ENCODE results near the gene CCDC92. TPM values are rescaled to one million over a fixed set of nuclear protein-coding genes. Genes with fewer than 3 reads are reported as not detected.

The CCDC92 gene
- polyA plus RNA-seq, 4 donors = 48.4 to 50.2 (median 49.3) TPM

DNA sequence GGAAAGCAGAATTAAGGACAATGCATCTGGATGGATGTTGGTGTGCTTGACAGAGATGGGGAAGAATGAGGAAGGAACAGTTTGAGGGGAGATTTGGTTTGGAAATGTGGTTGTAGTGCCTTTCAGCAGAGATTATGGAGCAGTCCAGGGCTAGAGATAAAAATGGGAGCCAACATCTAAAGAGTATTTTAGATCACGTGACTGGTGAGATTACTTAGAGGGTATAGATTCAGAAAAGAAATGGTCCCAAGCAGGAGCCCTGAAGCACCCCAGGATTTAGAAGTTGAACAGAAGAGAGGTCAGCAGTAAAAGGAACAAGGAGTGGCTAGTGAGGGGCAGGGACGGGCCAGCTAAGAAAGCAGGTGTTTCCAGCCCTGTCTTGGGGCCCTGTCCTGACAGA, 30.0 kb upstream of the CCDC92 start:
- DNase-seq (ENCODE audit: low read depth in 4 of 4, low spot score in 3 of 4) = no peak

DNA sequence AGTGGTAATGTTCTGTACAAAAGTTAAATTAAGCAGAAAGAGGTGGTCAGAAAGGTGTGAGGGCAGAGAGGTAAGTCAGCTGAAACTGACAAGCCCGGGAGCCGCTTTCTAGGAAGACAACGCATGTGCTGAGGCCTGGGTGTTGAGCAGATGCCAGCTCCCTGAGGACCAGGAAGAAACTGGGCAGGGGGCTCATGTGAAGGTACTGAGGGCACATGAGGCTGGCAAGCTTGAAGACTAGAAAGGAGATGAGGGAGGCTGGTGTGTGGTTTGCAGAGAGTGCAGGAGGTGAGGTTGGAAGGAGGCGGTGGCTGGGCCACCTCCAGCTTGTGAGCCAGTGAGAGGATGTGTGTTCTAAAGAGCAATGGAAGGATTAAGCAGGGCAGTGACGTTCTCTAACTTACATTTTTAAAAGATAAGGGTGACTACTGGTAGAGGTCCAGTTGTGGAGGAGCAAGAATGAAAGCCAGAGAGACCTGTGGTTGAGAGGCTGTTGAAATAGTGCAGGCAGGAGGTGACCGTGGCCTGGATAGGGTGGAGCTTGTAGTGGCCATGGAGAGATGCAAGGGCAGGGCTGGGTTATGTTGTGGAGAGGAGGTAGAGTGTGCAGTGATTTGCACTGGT, 29.5 kb upstream of the CCDC92 start:
- DNase-seq (ENCODE audit: low read depth in 4 of 4, low spot score in 3 of 4) = no peak

DNA sequence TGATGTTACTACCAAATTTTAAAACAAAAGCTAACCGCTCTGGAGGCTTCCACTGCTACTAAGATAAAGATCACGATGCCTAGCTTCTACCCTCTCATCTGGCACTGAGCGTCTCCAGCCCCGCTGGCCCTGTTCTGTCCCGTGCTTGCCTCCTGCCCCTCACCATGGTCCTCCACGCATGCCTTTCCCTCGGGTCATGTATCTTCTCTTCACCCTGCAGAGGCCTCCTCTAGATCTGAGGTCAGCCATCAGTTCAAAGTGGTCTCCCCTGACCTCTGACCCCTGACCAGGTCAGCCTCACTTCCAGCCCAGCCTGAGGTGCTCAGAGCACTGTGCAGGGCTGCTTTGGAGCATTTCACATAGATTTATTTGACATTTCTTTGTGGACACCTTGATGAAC, 28.7 kb upstream of the CCDC92 start:
- DNase-seq (ENCODE audit: low read depth in 4 of 4, low spot score in 3 of 4) = no peak

DNA sequence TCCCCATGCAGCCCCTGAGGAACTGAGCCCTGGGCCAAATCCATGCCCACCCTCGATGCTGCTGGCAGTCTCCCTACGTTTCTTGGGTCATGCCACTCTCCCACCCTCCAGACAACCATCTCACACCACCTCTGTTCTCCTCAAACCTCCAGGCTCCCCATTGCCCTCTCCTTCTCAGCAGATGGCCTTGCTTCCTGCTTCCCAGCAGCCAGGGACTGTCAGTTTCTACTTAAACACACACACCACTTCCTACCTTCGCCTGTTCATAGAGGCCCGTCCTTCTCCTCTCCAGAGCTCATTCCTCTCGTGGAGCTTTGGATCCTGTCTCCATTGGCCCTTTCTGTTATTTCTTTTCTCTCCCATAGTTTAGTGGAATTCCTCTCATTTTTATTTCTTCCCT, 27.5 kb upstream of the CCDC92 start:
- no peak for DNase-seq (ENCODE audit: low read depth in 4 of 4, low spot score in 3 of 4)

DNA sequence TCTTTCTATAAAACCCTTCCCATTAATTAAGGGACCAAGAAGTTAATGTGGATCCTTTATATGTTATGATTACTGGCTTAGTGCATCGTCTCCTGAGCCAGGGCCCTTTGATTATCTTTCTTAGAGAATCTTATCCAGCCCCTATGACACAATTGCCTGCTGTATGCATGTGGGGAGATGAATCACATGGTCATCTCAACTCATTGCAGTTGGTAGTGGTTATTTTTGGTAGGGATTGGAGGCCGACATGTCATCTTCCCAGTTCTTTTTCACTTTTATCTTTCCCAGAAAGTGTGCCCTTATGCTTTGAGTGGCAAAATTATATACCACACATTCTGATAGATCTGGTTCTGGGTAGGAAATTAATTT, 26.3 kb upstream of the CCDC92 start:
- no peak for DNase-seq (ENCODE audit: low read depth in 4 of 4, low spot score in 3 of 4)

DNA sequence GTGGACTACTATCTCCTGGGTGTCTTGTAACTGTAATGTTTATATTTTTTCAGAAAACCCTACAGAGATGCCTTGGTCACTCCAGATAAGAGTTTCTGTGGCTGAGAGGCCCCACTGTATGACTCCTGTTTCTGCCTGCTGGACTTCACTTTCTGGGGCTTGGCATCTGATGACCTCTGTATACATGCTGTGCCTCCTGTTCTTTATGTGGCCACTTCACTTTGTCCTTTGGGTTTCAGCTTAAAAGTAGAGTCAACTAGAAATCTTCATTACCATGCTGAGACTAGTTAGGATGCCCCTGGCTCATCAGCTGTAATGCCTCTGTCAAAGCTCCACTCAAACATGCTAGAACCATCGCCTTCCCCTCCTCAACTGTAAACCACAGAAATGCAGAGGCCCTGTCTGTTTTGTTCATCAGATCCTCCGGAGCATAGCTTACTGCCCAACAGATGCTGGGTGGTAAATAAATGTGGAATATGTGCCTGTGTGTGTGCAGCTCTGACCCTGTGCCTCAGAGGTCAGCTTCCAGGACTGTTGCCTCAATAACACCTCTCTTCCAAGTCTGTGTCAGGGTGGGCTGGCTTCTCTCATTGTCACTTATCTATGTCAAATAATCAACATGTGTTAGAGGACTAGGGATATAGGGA, 25.8 kb upstream of the CCDC92 start:
- no peak for DNase-seq (ENCODE audit: low read depth in 4 of 4, low spot score in 3 of 4)

DNA sequence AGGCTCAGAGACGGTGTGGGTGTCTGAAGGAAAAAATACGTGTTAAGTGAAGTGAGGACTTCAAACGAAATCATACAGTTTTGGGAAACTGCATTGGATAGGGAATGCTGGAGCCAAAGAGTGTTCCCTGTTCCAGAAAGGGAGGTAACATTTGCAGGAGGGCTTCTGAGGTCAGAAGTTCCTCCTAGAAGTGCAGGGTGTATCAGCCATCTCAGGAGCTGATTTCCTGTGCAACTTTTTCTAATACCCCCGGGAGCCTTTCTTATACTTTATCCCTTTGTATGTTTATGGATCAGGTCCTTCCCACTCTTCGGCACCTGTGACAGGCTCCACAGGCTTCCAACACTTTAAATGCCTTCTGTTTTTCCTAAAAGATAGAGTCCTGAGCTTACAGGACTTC, 25.3 kb upstream of the CCDC92 start:
- DNase-seq (ENCODE audit: low read depth in 4 of 4, low spot score in 3 of 4) = no peak

DNA sequence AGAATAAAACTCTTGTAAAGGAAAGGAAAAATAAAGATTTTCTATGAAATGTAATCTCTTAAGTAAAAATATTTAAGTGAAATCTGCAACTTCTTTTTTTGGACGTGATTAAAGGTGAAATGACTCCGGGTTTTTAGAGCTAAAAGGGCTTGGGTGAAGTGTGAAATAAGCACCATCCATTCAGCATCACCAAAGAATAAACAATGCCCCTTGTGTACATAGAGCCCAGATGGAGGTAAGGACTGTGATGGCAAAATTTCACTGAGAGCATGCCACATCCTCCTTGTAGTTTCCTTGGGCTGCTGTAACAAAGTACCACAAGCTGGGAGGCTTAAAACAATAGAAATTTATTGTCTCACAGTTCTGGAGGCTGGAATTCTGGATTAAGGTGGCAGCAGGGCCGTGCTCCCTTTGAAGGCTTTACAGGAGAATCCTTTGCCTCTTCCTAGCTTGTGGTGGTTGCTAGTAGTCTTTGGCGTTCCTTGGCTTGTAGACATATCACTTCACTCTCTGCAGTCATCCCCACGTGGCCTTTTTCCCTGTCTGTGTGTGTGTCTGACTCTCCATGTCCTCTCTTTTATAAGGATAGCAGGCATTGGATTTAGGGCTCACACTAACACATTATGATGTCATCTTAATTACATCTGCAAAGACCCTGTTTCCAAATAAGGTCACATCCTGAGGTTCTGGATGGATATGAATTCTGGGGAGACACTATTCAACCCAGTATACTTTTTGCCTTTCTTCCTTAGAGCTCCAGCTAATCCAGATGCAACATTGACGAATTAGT, 24.6 kb upstream of the CCDC92 start:
- DNase-seq (ENCODE audit: low read depth in 4 of 4, low spot score in 3 of 4) = no peak

DNA sequence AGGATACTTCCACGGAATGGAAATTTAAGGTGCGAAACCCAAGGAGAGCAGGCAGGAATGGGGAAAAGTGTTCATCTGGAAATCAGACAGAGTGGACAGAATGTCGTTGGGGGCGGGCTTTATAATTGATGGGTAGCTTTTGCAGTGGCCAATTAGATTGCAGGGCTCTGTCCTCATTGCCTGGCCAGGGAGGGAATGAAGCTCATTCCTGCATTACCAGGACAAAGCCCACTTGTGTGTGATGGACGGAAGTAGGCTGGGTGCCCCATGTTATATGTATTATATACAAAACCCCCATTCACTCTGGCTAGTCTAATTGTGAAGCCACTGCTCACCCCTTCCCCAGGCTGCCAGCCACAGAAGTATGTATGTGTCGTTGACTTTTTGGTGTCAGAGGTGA, 23.9 kb upstream of the CCDC92 start:
- DNase-seq (ENCODE audit: low read depth in 4 of 4, low spot score in 3 of 4) = no peak

DNA sequence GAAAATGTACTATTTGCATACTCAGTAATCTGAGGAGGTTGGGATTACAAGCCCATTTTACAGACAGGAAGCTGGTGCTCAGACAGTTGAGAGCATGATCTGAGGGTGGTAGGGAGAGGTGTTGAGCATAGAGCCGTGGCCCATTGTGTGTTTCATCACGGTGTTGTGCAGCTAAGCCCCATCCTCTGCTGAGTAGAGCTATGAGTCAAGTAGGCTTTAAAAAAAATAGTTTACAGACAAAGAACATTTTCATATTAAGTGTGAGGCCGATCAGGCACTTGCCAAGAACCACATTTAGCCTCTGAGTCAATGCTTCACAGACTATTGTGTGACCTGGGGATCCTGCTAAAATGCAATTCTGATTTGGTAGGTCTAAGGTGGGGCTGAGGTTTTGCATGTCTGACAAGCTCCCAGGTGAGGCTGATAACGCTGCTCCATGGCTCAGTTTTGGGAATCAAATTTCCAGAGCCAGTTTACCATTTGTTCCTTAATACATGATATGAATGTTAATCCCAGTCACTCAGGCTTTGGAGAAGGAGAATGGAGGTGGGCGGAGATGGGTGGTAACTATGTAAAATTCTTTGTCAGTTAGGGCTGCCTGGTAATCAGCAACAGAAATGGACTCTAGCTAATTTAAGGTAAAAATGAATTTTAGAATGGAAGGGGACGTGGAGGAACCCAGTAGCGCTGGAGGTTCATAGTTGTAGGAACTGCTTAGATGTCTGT, 22.6 kb upstream of the CCDC92 start:
- DNase-seq (ENCODE audit: low read depth in 4 of 4, low spot score in 3 of 4) = no peak

DNA sequence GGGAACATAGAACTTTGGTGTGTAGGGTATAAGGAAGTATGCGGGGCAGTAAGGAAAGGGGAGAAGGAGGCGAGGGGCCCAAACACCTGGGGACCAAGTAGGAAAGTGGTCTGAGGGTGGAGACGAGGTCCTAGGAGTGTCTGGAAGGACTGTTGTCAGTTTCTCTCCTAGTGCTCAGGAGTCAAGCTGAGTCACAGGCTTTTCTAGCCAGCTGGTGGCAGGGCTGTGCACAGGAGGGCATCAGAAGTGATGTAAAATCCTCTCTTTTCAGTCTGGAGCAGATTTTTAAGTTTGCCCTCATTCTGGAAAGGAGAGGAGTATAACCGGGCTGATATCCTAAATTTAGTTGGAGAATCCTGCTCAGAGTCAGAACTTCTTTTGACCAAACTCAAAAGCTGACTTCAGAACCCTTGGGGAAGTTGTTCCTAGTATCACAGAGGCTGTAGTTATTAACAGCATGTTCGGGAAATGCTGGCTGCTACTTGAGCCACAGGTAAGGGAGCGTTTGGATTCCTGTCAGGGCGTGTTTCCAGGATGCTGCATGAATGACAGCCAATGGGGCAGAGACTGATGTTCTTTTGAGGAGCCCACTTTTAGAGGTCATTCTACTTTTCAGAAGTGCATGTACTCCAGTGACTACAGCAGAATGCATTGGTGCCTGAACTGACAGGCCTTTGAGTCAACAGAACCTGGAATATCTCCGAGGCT, 19.6 kb upstream of the CCDC92 start:
- no peak for DNase-seq (ENCODE audit: low read depth in 4 of 4, low spot score in 3 of 4)

DNA sequence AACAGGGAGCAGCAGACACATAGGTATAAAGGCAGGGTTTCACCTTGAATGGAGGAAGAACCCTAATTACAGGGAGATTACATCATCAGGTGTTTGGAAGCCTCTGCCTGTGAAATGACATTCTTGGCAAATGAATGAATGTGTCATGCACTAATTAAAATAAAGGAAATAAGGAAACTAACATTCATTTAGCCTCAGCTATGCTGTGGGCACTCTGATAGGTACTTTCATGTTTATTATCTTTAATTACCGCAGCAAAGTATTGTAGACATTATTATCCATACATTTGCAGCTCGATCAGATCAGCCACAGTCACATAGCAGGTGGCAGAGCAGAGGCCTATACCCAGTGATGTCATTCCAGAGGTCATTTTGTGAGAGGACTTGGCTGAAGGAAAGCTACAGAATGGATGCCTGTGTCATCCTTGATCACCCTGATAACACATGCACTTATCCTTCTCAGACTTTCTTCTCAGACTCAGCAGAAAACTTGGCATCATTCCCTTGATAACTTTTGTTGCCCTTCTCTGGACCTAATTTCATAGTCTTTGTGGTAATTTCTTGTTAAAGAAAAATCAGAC, 18.8 kb upstream of the CCDC92 start:
- DNase-seq (ENCODE audit: low read depth in 4 of 4, low spot score in 3 of 4) = no peak

DNA sequence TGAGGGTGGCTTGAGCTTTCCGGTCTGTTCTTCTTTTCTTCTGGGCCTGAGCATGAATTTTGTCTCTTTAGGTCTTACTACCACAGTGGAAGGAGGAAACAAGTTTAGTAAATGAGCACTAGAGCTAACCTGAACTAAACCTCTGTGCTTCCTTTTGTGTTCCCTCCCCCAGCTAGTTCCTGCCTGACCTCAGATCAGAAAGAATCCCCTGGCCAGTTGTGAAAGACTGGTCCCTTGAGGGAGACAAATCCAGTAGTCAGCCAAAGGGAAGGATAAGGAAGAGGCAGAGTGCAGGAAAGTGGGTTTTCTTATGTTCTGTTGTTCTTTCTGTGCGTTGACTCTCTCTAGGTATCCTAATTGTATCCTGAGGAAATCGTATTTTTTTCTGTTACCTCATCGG, 17.9 kb upstream of the CCDC92 start:
- DNase-seq (ENCODE audit: low read depth in 4 of 4, low spot score in 3 of 4) = no peak

DNA sequence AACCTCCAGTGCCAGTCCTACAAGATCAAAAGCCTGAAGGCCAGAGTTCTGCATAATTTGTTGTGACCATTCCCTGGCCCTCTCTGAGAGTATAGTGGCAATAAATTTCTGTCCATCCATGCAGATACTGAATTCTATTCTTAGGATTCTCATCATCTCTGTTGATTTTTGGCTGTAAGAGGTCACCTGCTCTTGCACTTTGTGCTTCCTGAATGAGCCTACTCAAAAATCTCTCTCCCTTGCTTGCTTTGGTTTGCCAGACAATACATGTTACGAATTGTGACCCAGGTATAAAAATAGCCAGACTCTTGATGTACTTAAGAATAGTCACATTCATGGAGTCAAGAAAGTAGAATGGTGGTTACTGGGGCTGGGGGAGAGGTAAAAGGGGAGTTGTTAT, 17.1 kb upstream of the CCDC92 start:
- DNase-seq (ENCODE audit: low read depth in 4 of 4, low spot score in 3 of 4) = no peak

DNA sequence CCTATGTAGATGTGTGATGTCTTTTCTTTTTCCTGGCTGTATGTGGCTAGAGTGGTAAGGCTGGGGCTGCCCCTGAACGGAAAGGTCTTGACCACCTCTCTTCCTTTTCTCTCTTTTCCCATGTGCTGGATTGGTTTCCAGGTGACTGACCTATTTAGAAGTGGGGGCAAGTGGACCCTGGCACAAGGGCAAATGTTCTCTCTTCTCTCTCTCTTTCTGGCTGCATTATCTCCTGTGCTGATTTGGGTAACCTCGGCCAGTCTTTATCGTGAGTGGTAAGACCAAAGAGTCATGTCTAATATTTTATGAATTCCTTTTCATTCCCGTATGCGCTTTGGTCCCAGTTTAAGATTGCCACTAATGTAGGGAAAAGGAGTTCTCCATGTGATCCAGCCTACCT, 16.5 kb upstream of the CCDC92 start:
- no peak for DNase-seq (ENCODE audit: low read depth in 4 of 4, low spot score in 3 of 4)

DNA sequence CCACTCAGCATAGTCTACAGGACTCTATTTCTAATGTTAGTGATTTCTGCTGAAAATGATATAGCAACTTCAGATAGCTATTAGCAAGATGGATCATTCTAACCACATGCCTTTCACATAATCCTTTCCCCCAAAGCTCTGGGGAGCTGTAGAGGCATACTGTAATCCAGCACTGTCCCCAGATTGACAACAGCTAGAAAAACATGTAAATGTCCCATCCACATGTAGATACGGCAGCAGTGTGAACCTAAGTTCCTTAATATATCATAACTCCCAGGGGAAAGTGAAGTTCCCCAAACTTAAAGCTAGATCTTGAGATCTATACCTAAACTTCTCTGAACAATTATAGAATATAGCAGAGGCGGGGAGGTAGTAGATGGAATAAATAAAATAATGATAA, 14.4 kb upstream of the CCDC92 start:
- DNase-seq (ENCODE audit: low read depth in 4 of 4, low spot score in 3 of 4) = no peak

DNA sequence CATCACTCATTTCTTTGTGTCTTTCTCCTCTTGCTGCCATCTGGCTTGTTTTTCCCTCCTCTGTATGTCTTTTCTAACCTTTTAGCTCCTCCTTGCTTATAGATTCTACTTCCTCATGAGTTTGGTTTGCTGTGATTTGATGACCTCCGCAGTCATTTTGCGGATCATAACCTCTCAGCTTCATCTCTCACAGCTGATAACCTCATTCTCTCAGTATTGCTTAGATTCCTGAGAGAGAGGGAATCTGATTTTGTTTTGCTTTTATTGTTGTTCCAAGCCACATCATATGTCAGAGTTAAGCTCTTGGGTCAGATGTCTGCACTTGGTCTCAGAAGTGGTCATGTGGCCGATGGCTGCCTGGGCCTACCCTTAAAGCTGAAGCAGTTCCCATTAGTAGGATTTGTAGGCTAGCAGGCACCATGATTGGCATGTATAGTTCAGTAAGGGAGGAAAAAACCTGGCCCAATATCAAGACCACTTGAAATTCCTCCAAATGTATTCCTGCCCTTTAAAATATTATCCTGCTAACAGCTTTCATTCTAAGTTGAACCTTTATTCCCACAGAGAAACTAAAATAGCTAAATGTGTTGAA, 13.8 kb upstream of the CCDC92 start:
- DNase-seq (ENCODE audit: low read depth in 4 of 4, low spot score in 3 of 4) = no peak

DNA sequence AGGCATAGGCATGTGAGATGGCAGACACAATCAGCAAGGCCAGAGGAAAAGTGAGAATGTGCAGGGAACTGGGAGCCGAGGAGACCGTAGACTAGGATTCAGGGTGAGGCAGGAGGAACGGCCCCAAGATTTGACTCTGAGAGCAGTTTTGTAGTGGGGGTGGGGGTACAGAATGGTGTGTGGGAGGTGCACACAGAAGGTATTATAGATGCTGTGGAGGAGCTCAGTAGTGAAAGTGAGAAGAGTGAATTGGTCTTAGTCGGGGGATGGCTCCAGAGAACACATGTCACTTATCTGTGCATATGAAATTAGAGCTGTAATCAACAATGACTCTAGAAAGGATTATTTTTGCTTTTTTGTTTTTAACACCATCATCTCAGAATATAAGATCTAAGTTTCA, 12.3 kb upstream of the CCDC92 start:
- no peak for DNase-seq (ENCODE audit: low read depth in 4 of 4, low spot score in 3 of 4)

DNA sequence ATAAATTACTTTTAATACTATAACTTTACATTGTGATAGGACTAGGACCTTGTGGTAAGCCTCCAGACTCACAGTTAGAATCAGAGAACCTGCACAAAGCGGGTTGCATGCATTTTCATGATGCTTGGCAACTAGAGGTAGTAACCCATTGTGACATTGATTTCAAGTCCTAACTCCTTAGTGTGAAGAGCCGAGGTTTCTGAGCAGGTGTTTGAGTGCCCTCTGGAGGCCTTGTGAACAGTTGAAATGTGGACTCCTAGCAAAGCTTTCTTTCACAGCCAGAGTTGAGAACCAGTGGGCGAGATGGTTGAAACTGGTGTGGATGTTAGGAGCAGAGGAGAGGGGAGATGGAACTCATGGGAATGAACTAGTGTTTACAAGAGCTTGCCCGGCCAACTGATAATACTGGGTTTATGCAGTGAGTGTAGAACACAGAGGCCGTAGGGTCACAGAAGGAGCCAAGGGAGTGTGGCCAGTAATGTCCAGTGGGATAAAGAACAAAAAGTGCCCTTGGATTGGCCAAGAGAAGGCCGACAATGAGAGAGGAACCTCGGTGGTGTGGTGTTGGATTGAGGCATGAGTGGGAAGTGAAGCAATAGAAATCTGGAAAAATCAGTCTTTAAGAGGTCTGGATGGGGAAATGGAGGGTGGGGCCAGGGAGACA, 11.3 kb upstream of the CCDC92 start:
- peak in 1 of 4 donors; percentile 15 for DNase-seq (ENCODE audit: low read depth in 4 of 4, low spot score in 3 of 4)

DNA sequence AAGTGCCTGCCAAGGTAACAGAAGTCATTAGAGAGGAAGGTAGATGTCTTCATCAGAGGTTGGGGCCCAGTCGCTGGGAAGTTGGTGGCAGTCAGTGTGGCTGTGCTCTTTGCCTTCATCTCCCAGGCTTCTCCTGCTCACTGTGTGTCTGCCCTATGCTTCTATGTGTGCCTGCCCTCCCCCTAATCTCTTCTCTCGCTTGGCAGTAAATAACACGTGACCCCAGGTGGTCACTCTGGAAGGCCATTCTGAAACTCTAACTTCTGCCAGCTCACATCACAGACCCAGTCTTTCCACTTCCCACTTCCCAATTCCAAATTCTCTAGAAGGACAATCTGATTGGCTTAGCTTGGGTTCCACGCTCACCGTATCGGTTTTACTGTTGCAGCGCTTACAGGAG, 9.6 kb upstream of the CCDC92 start:
- DNase-seq (ENCODE audit: low read depth in 4 of 4, low spot score in 3 of 4) = no peak
